GM23248 (cell line): ENCODE measurements around the gene NIPA2. TPM values are rescaled to one million over a fixed set of nuclear protein-coding genes. Genes with fewer than 3 reads are reported as not detected.

ENCODE experiments used
- DNase-seq: peaks from one replicate; pipeline ENCODE4 v3.0.0-alpha.2; 2015
- H2AFZ ChIP-seq: fragments of 200-600 bp; sonication (generic); 2 replicates; pipeline ENCODE4 v1.6.1; 2016; ENCODE audit warnings: antibody characterized with exemption
- H3F3A ChIP-seq: fragments of 200-600 bp; sonication (generic); 2 replicates; pipeline ENCODE4 v1.6.1; 2016; ENCODE audit warnings: mild to moderate bottlenecking, antibody characterized with exemption, mixed run types; ENCODE audit not compliant: insufficient read depth
- H3K27ac ChIP-seq: fragments of 200-600 bp; sonication (generic); 2 replicates; pipeline ENCODE4 v1.5.1; 2016; ENCODE audit warnings: mild to moderate bottlenecking
- H3K27me3 ChIP-seq: fragments of 200-600 bp; sonication (generic); replicated peaks from 2 replicates; pipeline ENCODE4 v1.6.1; 2016; ENCODE audit warnings: mild to moderate bottlenecking; ENCODE audit not compliant: insufficient read depth
- H3K36me3 ChIP-seq: fragments of 200-600 bp; sonication (generic); 2 replicates; pipeline ENCODE4 v1.6.1; 2016; ENCODE audit warnings: low read depth, mild to moderate bottlenecking
- H3K4me1 ChIP-seq: fragments of 200-600 bp; sonication (generic); 2 replicates; pipeline ENCODE4 v1.6.1; 2016; ENCODE audit warnings: mild to moderate bottlenecking; ENCODE audit not compliant: insufficient read depth
- H3K4me2 ChIP-seq: fragments of 200-600 bp; sonication (generic); one replicate; pipeline ENCODE4 v1.6.1; 2016; ENCODE audit warnings: mild to moderate bottlenecking; ENCODE audit not compliant: unreplicated experiment
- H3K4me3 ChIP-seq: fragments of 200-600 bp; sonication (generic); 2 replicates; pipeline ENCODE4 v1.5.1; 2016; ENCODE audit warnings: mild to moderate bottlenecking
- H3K79me2 ChIP-seq: fragments of 200-600 bp; sonication (generic); 2 replicates; pipeline ENCODE4 v1.6.1; 2016; ENCODE audit warnings: mild to moderate bottlenecking; ENCODE audit not compliant: insufficient read depth
- H3K9ac ChIP-seq: fragments of 200-600 bp; sonication (generic); 2 replicates; pipeline ENCODE4 v1.6.1; 2016; ENCODE audit warnings: mild to moderate bottlenecking
- H3K9me2 ChIP-seq: fragments of 200-600 bp; sonication (generic); 2 replicates; pipeline ENCODE4 v1.6.1; 2016; ENCODE audit warnings: mixed run types, mild to moderate bottlenecking, moderate library complexity; ENCODE audit not compliant: insufficient read depth
- H3K9me3 ChIP-seq: fragments of 200-600 bp; sonication (generic); one replicate; pipeline ENCODE4 v1.6.1; 2017; ENCODE audit warnings: low read depth
- H4K20me1 ChIP-seq: fragments of 200-600 bp; sonication (generic); 2 replicates; pipeline ENCODE4 v1.6.0; 2016; ENCODE audit not compliant: insufficient read depth
- EZH2 ChIP-seq: fragments of 200-600 bp; sonication (generic); IDR thresholded peaks from 2 replicates; pipeline ENCODE4 v1.6.1; 2018; ENCODE audit warnings: antibody characterized with exemption, mild to moderate bottlenecking; ENCODE audit not compliant: insufficient read depth, poor library complexity, severe bottlenecking
- EZH2phosphoT487 ChIP-seq: fragments of 200-600 bp; sonication (generic); IDR thresholded peaks from 2 replicates; pipeline ENCODE4 v1.6.1; 2018; ENCODE audit warnings: antibody characterized with exemption, moderate library complexity, mild to moderate bottlenecking, low read depth; ENCODE audit not compliant: insufficient read depth
- WGBS, 2 experiments: methylation state at CpG; one replicate each; pipeline ENCODE4 v1.1.6; 2015 to 2017; ENCODE audit warnings: low lambda C conversion rate in 2 of 2, low coverage in 1 of 2; ENCODE audit errors: missing lambda C conversion rate in 2 of 2; 5-methylcytosine and 5-hydroxymethylcytosine counted together
- in situ Hi-C: fragments of 300-500 bp; cut with MboI; formaldehyde crosslinking; loops from 2 replicates; pipeline ENCODE4 v1.15.0; 2020
- polyA plus RNA-seq: library from polyadenylated mRNA; unstranded; fragments of >200 nt; fragmentation: Nextera tagmentation; extraction: Ambion mirVana; gene quantifications from 2 replicates; pipeline ENCODE4 v1.2.1, GENCODE V29; 2016
- total RNA-seq: library from RNA; depleted of rRNA; stranded (reverse); fragments of >200 nt; shearing (Covaris generic); gene quantifications from 2 replicates; pipeline ENCODE4 v1.2.3, GENCODE V29; 2014

The NIPA2 gene
- total and polyA plus RNA-seq, 2 experiments from 2014 or later = 74.9 to 100 TPM

DNA sequence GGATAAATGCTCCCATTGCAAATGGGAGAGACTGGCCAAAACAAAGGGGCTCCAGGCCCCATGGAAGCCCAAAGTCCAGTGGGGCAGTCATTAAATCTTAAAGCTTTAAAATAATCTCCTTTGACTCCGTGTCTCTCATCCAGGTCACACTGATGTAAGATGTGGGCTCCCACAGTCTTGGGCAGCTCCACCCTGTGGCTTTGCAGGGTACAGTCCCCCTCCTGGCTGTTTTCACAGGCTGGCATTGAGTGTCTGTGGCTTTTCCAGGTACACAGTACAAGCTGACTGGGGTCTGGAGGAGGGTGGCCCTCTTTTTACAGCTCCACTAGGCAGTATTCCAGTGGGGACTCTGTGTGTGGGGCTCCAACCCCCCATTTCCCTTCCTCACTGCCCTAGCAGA, 45.9 kb downstream of the NIPA2 start:
- H3K27me3 ChIP-seq = no peaks in the 10 kb centered on the region
- H3K9ac ChIP-seq = no peak overlapping the region
- 100% methylated on average over 1 of the region's 1 CpG for WGBS, 2 experiments
- no peaks in the 10 kb centered on the region for H3K9me3 ChIP-seq
- no peak for DNase-seq
- peaks cover 33% of the 10 kb centered on the region for H3F3A ChIP-seq
- H3K79me2 ChIP-seq = no peaks in the 10 kb centered on the region
- no peak overlapping the region for H3K27ac ChIP-seq
- peaks cover 21% of the 10 kb centered on the region for H3K4me1 ChIP-seq
- H3K9me2 ChIP-seq = no peaks in the 10 kb centered on the region
- no peak overlapping the region for H2AFZ ChIP-seq
- no peak overlapping the region for H3K4me2 ChIP-seq
- TF ChIP-seq EZH2 (no peak), EZH2phosphoT487 (no peak)
- H4K20me1 ChIP-seq = no peaks in the 10 kb centered on the region
- no peak overlapping the region for H3K4me3 ChIP-seq
- in situ Hi-C loops = no loop called here
- H3K36me3 ChIP-seq = peaks cover 4% of the 10 kb centered on the region; the same call in 1 of the 2 replicates

DNA sequence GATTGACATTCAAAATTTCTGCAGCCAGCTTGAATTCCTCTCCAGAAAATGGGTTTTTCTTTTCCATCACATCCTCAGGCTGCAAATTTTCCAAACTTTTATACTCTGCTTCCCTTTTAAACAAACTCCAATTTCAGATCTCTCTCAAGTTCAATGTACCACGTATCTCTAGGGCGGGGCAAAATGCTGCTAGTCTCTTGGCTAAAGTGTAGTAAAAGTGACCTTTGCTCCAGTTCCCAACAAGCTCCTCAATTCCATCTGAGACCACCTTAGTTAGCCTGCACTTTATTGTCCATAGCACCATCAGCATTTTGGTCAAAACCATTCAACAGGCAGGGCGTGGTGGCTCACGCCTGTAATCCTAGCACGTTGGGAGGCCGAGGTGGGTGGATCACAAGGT, 46.7 kb downstream of the NIPA2 start:
- TF ChIP-seq EZH2phosphoT487 (no peak), EZH2 (no peak)

DNA sequence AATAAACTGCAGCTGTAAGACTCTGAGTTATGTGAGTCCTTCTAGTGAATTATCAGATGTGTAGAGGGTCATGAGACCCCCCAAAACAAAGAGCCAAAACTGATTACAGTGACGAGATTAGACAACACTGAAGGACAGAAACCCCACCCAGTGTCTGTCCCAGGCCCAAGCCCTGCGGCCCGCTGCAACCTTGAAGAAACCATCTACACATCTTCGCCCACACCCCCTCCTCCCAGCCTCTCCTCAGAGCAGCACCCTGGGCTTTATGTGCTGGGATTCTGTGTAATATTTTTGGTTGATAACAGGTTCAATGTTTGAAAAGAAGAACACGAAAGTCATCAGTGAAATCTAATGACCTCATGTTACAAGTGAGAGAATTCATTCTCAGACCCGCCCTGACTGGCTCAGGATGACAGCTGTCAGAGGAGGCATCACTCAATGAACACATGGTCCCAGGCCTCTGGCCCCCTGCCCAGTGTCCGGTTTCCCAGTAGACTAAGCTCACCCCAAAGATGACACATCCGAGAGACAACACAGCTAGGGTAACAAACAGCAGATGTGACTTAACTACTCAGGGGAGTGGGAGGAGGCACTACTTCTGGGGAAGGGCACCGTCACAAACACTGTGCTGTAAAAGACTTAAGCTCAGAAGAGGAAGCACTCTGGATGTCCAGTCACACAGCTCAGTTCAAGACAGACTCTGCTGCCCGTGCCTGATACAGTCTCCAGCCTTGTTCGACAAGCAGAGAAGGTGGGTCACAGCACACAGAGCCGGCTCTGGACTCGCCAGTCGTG, 48.9 kb downstream of the NIPA2 start:
- Histone ChIP-seq H3K4me2 (peak overlapping the region; percentile 43), H3K27ac (peak overlapping the region; percentile 93), H2AFZ (no peak overlapping the region), H4K20me1 (no peaks in the 10 kb centered on the region), H3K9me3 (no peaks in the 10 kb centered on the region), H3F3A (peaks cover 38% of the 10 kb centered on the region), H3K27me3 (no peaks in the 10 kb centered on the region), H3K79me2 (no peaks in the 10 kb centered on the region), H3K4me1 (peaks cover 21% of the 10 kb centered on the region), H3K36me3 (peaks cover 5% of the 10 kb centered on the region), H3K9ac (peak overlapping the region; percentile 72), H3K4me3 (no peak overlapping the region), H3K9me2 (no peaks in the 10 kb centered on the region)
- DNase-seq = peak; percentile 87
- in situ Hi-C loops = no loop called here
- TF ChIP-seq EZH2 (no peak), EZH2phosphoT487 (no peak)
- WGBS, 2 experiments = 58 to 59% methylated on average over 14 of the region's 14 CpGs

More for the DNA sequence above, 46.7 kb downstream of the NIPA2 start:
- Histone ChIP-seq H3K27me3 (no peaks in the 10 kb centered on the region), H3K4me3 (no peak overlapping the region), H4K20me1 (no peaks in the 10 kb centered on the region), H3K36me3 (peaks cover 4% of the 10 kb centered on the region; the same call in 1 of the 2 replicates), H3K4me2 (no peak overlapping the region), H3F3A (peaks cover 38% of the 10 kb centered on the region), H3K9ac (no peak overlapping the region), H3K9me2 (no peaks in the 10 kb centered on the region), H2AFZ (no peak overlapping the region), H3K9me3 (no peaks in the 10 kb centered on the region), H3K27ac (no peak overlapping the region), H3K79me2 (no peaks in the 10 kb centered on the region), H3K4me1 (peaks cover 21% of the 10 kb centered on the region)
- in situ Hi-C loops = no loop called here
- no peak for DNase-seq
- WGBS, 2 experiments = 98% methylated on average over 6 of the region's 6 CpGs

DNA sequence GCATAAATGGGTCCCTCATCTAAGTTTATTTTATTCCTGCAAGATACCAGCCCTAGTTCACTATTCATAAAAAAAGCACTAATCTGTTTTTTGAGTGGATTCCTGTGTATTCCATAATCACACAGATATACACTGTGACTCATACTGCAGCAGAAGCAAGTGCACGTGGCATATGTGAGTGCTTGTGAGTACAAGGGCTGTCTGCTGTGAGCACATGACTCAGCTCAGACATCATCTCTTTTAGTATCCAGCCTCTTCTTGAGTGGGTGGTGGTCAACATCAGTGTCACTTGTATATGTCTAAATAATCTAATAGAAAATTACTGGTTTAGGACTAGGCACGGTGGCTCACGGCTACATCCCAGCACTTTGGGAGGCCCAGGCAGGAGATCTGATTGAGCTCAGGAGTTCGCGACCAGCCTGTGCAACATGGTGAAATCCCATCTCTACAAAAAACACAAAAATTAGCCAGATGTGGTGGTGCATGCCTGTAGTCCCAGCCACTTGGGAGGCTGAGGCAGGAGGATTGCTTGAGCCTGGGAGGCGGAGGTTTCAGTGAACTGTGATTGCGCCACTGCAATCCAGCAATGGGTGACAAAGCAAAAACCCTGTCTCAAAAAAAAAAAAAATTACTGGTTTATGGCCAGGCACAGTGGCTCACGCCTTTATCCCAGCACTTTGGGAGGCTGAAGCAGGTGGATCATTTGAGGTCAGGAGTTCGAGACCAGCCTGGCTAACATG, 49.8 kb downstream of the NIPA2 start:
- Histone ChIP-seq H3F3A (peaks cover 38% of the 10 kb centered on the region), H3K4me2 (peak overlapping the region; percentile 52), H3K4me1 (peaks cover 21% of the 10 kb centered on the region), H3K27me3 (no peaks in the 10 kb centered on the region), H3K9ac (peak overlapping the region; percentile 72), H3K9me3 (no peaks in the 10 kb centered on the region), H3K27ac (peak overlapping the region; percentile 93), H3K9me2 (no peaks in the 10 kb centered on the region), H3K79me2 (no peaks in the 10 kb centered on the region), H3K4me3 (no peak overlapping the region), H3K36me3 (peaks cover 7% of the 10 kb centered on the region), H2AFZ (no peak overlapping the region), H4K20me1 (no peaks in the 10 kb centered on the region)
- 73% methylated on average over 9 of the region's 9 CpGs for WGBS, 2 experiments
- no peak for TF ChIP-seq EZH2
- TF ChIP-seq EZH2phosphoT487 = no peak
- in situ Hi-C loops = no loop called here
- peak; percentile 99 for DNase-seq
